ENCODE results near the gene ENO2.

ENO2 gene

DNA sequence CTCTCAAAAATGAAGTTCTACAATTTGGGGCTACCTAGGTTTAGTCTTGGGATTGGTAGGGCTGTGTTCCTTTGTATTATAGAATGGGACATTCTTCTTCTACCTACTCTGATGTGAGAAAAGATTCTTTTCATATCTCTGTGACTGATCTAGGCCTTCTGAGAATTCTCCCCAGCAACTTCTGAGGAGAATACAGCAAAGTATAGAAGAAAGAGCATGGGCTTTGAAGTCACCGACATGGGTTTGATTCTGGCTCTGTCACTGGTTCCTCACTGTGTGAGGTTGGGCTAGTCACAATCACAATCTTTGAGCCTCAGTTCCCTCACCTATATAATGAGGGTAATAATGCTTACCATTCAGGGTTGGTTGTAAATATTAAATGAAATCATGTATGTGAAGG, 18.4 kb downstream of the ENO2 start:
- no peak for DNase-seq (ENCODE audit: low spot score)

DNA sequence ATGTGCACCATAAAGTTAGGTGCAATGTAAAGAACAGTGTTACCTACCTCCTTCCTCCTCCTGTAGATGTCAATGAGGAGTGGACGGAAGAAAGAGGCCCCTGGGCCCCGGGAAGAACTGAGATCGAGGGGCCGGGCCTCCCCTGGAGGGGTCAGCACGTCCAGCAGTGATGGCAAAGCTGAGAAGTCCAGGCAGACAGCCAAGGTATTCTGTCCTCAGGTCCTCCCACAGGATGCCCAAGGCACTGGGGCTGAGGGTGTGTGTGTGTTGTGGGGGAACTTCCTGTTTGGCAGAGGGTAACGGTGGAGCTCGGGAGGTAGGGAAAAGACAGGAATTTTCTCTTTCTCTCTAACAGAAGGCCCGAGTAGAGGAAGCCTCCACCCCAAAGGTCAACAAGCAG, 19.7 kb downstream of the ENO2 start:
- no peak for DNase-seq (ENCODE audit: low spot score)

DNA sequence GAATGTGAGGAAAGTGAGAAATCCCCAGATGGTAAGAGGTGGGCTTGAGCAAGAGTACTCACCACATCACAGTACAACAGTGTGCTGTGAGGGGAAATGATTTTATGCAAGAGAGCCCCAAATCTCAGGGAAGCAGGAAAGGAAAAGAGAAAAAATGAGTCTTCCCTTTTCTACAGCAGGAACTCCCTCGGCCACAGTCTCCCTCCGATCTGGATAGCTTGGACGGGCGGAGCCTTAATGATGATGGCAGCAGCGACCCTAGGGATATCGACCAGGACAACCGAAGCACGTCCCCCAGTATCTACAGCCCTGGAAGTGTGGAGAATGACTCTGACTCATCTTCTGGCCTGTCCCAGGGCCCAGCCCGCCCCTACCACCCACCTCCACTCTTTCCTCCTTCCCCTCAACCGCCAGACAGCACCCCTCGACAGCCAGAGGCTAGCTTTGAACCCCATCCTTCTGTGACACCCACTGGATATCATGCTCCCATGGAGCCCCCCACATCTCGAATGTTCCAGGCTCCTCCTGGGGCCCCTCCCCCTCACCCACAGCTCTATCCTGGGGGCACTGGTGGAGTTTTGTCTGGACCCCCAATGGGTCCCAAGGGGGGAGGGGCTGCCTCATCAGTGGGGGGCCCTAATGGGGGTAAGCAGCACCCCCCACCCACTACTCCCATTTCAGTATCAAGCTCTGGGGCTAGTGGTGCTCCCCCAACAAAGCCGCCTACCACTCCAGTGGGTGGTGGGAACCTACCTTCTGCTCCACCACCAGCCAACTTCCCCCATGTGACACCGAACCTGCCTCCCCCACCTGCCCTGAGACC, 21.2 kb downstream of the ENO2 start:
- no peak for DNase-seq (ENCODE audit: low spot score)

DNA sequence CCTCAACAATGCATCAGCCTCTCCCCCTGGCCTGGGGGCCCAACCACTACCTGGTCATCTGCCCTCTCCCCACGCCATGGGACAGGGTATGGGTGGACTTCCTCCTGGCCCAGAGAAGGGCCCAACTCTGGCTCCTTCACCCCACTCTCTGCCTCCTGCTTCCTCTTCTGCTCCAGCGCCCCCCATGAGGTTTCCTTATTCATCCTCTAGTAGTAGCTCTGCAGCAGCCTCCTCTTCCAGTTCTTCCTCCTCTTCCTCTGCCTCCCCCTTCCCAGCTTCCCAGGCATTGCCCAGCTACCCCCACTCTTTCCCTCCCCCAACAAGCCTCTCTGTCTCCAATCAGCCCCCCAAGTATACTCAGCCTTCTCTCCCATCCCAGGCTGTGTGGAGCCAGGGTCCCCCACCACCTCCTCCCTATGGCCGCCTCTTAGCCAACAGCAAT, 21.8 kb downstream of the ENO2 start:
- no peak for DNase-seq (ENCODE audit: low spot score)

DNA sequence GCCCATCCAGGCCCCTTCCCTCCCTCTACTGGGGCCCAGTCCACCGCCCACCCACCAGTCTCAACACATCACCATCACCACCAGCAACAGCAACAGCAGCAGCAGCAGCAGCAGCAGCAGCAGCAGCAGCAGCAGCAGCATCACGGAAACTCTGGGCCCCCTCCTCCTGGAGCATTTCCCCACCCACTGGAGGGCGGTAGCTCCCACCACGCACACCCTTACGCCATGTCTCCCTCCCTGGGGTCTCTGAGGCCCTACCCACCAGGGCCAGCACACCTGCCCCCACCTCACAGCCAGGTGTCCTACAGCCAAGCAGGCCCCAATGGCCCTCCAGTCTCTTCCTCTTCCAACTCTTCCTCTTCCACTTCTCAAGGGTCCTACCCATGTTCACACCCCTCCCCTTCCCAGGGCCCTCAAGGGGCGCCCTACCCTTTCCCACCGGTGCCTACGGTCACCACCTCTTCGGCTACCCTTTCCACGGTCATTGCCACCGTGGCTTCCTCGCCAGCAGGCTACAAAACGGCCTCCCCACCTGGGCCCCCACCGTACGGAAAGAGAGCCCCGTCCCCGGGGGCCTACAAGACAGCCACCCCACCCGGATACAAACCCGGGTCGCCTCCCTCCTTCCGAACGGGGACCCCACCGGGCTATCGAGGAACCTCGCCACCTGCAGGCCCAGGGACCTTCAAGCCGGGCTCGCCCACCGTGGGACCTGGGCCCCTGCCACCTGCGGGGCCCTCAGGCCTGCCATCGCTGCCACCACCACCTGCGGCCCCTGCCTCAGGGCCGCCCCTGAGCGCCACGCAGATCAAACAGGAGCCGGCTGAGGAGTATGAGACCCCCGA, 22.5 kb downstream of the ENO2 start:
- DNase-seq (ENCODE audit: low spot score), result no peak

DNA sequence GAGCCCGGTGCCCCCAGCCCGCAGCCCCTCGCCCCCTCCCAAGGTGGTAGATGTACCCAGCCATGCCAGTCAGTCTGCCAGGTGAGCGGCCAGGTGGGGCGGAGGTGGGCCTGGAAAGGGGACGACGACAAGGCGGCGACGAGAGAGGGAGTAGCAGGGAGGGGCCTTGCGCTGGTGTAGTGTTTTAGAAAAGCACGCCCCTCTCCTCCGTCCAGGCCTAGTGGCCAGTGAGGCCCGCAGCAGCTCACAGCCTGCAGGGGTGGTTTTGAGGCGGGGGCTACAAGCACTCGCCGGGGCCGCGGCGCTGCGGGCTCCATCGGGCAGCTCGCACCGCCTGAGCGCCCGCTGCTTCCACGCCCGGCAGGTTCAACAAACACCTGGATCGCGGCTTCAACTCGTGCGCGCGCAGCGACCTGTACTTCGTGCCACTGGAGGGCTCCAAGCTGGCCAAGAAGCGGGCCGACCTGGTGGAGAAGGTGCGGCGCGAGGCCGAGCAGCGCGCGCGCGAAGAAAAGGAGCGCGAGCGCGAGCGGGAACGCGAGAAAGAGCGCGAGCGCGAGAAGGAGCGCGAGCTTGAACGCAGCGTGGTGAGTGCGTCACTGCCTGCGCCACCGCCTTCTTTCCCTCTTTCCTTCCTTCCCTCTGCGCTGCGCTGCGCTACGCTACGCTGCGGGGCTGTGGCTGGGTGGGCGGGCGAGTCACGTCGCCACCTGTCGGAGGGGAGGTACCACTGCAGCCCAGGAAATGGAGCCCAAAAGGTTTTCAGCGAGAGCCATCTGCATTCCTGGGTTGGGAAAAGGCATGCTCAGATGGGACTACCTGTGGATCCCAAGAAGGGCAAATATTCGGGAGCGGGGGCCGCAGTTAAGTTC, 23.3 kb downstream of the ENO2 start:
- peak; percentile 96 for DNase-seq (ENCODE audit: low spot score)

DNA sequence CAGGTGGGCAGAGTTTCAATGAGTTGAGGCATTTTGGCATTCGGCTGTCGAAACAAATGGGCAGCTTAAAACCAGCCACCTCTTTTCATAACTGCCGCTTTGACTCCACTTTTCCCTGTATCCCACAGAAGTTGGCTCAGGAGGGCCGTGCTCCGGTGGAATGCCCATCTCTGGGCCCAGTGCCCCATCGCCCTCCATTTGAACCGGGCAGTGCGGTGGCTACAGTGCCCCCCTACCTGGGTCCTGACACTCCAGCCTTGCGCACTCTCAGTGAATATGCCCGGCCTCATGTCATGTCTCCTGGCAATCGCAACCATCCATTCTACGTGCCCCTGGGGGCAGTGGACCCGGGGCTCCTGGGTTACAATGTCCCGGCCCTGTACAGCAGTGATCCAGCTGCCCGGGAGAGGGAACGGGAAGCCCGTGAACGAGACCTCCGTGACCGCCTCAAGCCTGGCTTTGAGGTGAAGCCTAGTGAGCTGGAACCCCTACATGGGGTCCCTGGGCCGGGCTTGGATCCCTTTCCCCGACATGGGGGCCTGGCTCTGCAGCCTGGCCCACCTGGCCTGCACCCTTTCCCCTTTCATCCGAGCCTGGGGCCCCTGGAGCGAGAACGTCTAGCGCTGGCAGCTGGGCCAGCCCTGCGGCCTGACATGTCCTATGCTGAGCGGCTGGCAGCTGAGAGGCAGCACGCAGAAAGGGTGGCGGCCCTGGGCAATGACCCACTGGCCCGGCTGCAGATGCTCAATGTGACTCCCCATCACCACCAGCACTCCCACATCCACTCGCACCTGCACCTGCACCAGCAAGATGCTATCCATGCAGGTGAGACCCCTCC, 24.2 kb downstream of the ENO2 start:
- DNase-seq (ENCODE audit: low spot score), result no peak

DNA sequence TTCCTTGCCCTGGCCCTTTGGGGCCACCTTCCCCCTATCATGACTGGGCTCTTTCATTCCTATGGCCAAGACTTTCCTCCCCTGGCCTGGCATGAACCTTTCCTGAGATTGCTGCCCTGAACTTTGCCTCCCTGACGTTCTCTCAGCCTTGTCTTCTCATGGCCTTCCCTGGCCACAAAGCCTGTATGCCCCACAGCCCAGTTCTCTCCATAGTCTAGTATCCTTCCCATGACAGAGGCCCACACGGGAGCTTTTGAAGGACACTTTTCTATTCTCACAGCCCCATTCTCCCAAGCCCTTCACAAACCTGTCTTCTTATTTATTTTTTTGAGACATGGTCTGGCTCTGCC, 24.8 kb downstream of the ENO2 start:
- no peak for DNase-seq (ENCODE audit: low spot score)

DNA sequence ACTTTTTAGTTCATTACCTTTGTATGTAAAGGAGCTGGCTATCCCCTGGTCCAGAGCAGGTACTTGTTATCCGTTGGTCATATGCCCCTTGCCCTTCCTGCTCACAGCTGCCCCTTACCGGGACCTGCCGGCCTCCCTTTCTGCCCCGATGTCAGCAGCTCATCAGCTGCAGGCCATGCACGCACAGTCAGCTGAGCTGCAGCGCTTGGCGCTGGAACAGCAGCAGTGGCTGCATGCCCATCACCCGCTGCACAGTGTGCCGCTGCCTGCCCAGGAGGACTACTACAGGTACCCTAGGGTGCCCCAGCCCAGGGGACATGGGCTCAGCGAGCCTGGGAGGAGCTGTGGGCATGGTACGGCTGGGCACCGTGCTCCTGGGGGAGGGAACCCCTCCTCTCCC, 26.9 kb downstream of the ENO2 start:
- DNase-seq (ENCODE audit: low spot score), result no peak

DNA sequence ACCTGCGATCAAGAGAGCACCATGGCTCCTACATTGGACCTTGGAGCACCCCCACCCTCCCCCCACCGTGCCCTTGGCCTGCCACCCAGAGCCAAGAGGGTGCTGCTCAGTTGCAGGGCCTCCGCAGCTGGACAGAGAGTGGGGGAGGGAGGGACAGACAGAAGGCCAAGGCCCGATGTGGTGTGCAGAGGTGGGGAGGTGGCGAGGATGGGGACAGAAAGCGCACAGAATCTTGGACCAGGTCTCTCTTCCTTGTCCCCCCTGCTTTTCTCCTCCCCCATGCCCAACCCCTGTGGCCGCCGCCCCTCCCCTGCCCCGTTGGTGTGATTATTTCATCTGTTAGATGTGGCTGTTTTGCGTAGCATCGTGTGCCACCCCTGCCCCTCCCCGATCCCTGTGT, 27.4 kb downstream of the ENO2 start:
- no peak for DNase-seq (ENCODE audit: low spot score)

DNA sequence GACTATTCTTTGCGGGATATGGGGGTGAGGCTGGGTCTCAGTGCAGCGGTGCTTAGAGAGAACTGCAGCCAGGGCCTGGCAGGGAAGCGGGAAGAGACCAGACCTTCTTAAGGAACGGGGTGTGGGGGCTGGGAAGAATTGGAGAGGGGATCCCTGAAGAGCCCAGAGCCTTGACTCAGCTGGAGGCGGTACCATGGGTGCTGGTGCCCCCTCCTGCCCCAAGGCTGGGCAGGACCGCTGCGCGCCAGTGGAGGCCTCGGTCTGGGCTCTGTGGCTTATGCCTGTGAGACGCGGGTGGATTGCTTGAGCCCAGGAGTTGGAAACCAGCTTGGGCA, 27.9 kb downstream of the ENO2 start:
- DNase-seq (ENCODE audit: low spot score), result no peak

DNA sequence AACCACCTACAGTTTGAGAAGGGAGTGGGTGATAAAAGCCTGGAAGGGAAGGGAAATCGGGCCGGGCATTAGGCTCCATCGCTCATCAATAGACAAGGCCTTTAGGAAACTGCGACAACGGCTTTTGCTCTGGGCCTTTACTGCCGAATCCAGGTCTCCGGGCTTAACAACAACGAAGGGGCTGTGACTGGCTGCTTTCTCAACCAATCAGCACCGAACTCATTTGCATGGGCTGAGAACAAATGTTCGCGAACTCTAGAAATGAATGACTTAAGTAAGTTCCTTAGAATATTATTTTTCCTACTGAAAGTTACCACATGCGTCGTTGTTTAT, 29.0 kb downstream of the ENO2 start:
- DNase-seq (ENCODE audit: low spot score), result peak; percentile 90

DNA sequence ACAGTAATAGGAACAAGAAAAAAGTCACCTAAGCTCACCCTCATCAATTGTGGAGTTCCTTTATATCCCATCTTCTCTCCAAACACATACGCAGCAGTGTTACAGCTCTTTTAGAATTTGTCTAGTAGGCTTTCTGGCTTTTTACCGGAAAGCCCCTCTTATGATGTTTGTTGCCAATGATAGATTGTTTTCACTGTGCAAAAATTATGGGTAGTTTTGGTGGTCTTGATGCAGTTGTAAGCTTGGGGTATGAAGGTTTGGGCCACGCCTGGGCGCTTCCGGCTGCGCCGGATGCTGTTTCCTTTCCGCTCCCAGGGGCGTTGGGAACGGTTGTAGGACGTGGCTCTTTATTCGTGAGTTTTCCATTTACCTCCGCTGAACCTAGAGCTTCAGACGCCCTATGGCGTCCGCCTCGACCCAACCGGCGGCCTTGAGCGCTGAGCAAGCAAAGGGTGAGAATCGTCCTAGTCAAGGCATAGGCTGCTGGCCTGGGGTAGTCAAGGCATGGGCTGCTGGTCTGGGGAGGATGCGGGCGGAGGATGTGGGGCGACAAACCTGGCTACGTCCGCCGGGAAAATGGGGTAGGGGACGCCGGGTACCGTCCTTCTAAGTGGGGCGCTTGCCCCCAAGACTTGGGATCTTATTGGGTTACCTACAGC, 29.5 kb downstream of the ENO2 start, which contains the start of the genes C12orf57 and RNU7-1:
TSS of gene C12orf57 (plus strand) at position 301 of the 659 bp plus-strand sequence. CDS start at position 401, 100 bp downstream.
TSS of gene RNU7-1 (plus strand) at position 95 of the 659 bp plus-strand sequence.
- peak; percentile 84 for DNase-seq (ENCODE audit: low spot score)

DNA sequence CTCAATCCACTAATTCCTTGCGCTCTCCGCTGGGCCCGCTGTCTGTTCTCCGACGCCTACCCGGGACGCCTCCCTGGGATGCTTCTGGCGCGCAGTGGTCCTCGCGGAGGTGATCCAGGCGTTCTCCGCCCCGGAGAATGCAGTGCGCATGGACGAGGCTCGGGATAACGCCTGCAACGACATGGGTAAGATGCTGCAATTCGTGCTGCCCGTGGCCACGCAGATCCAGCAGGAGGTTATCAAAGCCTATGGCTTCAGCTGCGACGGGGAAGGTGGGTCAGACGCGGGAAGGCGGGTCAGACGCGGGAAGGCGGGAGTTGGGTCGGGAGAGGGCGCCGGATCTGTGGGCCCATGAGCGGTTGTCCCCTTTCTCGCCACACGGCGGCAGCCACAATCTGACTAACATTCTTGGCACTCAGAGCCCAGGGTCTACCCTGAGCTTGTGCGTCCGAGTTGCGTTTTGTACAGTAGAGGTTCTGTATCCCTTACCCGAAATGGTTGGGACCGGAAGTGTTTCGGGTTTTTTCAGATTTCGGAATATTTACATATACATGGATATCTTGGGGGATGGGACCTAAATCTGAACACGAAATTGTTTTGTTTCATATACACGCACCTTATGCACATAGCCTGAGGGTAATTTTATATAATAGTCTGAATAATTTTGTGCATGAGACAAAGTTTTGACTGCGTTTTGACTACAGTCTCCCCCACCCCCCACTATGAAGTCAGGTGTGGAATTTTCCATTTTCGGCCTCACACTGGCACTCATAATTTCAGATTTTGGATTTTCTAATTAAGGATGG, 30.2 kb downstream of the ENO2 start:
- peak; percentile 86 for DNase-seq (ENCODE audit: low spot score)

DNA sequence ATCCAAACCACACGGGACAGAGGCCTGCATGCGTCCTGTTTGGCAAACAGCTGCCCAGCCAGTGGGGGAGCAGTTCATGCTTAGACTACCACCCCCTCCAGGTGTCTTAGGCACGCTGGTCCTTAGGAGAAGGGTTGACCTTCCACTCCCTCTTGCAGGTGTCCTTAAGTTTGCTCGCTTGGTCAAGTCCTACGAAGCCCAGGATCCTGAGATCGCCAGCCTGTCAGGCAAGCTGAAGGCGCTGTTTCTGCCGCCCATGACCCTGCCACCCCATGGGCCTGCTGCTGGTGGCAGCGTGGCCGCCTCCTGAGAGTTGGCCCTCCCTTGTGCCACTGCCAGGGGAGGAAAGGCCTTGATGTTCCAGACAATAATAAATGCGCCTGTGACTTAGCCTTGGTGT, 31.2 kb downstream of the ENO2 start:
- no peak for DNase-seq (ENCODE audit: low spot score)

DNA sequence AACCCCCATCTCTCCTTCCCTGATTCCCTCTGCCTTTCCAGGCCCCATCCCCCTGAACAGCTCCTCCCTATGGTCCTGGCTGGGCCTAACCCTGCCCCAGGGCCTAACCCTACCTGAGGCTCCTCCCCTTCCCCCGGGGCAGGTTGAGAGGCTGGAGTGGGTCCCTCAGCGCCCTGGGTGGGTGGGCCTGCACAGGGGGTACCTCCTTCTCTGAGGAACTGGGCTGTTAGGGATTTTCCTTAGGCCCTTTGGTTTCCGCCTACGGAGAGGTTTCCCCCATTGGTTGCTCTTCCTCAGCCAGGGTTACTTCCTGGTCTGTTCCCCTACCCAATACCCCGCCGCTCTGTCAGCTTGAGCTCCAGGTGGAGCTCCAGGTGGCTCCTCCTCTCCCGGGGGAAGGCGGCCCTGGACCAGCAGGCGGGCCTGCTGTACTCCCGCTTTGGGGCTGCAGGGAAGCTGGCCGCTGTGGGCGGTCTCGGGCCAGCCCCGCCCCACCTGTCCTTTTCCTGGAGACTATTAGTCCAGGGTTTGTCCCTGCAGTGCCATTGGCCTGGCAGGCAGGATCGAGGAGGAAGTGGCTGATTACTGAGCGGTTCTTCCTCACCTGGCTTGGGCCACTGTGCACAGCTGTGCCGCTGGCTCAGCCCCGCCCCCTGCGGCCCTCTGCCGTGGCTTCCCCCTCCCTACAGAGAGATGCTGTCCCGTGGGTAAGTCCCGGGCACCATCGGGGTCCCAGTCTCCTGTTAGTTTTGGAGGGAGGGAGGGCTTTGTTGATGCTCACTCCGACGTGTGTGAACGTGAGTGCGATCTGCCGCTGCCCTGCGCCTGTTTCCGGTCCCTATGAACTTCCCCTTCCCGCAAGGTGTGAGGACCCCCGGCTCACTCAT, 31.9 kb downstream of the ENO2 start:
- DNase-seq (ENCODE audit: low spot score), result no peak

DNA sequence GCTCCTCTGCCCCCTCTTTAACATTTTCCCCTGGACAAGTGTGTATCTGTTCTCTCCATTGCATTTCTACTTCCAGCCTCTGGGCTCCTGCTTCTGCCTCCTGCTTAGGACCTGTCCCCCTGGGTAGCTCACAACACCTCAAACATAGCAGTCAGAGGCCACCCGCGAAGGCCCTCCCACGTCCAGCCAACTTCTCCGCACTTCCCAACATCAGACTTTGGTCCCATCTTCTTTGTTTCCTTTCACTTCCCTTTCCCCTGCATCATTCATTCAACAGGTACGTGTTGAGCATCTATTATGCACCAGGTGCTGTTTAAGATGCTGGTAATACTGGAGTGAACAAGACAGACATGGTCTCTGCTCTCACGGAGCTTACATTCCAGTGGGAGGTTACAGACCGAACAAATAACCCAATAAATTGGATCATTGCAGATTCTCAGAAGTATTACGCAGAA, 32.6 kb downstream of the ENO2 start:
- DNase-seq (ENCODE audit: low spot score), result no peak

DNA sequence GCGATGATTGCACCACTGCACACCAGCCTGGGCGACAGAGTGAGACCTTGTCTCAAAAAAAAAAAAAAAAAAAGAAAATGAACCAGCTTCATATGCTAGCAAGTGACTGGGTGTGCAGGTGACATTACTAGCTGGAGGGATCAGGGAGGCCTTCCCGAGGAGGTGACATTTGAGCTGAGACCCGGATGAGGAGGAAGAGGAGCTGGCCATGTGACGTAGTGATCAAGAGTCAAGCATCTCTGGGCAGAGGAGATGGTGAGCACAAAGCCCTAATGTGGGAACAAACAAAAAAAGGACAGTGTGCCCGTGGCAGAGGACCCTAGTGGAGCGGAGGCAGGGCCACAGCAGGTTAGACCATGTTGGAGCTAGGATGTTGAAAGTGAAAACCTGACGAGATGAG, 33.2 kb downstream of the ENO2 start:
- no peak for DNase-seq (ENCODE audit: low spot score)
